Measurements from ENCODE around the gene REV3L.
"Not testable (repeated sequence)": the region's sequence is repeated elsewhere in the genome, so short reads cannot be mapped to it uniquely, and the experiment has no call there.

The REV3L gene

DNA sequence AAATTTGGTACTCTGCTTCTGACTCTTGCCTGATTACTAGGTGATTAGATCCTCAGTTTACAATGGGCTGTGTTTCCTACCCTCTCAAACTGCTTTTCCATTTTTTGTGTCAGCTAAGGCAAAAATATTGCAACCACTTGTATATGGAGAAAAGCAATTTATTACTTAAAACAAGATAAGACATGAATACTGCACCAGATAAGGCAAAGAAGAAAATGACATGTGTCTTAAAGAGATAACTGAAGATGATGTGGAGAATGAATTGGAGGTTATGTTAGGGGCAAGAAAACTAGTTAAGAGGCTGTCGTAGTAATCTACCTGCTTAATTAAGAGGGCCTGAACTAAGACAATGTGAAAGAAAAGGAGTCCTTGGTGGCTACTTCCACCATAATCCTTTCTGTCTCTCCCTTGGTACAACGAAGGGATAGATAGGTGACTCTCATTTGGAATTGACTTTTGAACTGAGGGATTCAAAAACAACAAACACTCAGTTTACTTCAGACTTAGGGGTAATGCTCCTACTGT lies 16.3 kb upstream of the REV3L start:
- no peak for DNase-seq (ENCODE audit: low read depth, low spot score)

DNA sequence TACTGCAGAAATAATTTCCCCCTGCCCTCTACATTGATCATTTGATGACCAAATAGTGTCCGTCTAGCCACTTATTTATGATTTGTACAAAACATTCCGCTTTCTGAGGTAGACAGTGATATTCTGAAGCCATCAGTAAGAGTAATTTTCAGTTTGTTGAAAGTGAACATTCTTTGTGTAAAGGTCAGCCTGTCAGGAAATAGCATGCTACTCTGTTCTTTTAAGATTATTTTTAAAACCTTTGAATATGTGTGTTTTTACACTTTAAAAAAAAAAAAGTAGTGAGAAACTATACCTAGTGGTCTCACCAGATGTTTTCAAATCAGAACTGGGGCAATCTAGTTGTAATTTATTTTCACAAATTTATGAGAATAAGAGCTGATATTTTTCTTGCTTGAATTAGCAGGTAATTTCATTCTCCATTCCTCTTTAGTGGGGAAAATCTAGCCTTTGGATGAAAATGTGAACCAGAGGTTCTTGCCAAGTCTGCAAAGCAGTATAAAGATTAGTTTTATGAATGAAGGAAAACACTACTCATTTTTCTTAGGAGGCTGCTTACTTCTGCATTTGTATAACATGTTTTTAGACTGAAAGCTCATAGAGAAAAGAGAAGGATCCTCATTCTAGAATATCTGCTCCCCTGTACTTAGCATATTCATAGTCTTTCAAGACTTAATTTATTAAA lies 12.1 kb upstream of the REV3L start:
- no peak for DNase-seq (ENCODE audit: low read depth, low spot score)

DNA sequence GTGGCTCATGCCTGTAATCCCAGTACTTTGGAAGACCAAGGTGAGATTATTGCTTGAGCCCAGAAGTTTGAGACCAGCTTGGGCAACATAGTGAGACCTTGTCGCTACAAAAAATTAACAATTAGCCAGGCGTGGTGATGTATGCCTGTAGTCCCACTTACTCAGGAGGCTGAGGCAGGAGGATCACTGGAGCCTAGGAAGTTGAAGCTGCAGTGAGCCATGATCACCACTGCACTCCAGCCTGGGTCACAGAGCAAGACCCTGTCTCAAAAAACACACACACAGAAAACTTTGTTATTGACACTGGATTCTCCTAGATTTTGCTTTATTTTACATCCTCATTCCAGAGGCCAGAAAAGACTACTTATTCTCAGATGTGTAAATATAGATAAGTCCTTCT lies 9.5 kb upstream of the REV3L start:
- DNase-seq (ENCODE audit: low read depth, low spot score), result no peak

DNA sequence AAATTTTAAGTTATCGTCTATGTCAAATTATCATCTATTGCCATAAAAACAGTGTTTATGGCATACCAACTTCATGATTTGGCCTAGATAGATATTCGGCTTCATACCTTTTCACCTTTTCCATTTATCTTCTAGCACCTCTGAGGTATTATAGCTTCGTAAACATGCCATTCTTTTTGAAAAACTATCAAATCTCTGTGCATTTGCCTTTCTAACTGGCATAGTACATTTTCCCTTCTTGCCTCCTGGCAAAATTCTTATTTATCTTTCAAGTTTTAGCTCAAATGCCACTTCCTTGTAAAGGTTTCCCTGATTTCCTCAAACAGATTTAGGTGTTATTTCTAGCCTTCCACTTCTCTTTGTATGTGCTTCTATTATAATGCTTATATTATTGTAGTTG lies 7.0 kb upstream of the REV3L start:
- no peak for DNase-seq (ENCODE audit: low read depth, low spot score)

DNA sequence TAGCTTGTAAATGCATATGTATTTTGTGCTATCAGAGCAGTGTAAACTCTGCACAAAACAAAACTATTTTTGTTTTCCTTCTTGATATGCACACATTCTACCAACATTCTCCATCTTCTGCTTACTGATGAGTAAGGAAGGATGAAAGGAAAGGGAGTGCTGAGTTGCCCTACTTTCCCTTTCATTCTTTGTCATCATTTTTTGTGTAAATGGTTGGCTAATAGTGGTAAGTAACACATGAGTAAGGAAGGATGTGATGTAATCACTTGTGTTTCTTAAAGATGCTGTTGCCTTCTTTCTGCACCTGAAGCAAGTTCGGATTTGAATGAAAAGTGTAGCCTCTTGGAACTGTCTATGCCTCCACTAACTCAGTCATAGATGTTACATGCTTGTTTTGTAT lies 4.6 kb upstream of the REV3L start:
- peak; percentile 40 for DNase-seq (ENCODE audit: low read depth, low spot score)

DNA sequence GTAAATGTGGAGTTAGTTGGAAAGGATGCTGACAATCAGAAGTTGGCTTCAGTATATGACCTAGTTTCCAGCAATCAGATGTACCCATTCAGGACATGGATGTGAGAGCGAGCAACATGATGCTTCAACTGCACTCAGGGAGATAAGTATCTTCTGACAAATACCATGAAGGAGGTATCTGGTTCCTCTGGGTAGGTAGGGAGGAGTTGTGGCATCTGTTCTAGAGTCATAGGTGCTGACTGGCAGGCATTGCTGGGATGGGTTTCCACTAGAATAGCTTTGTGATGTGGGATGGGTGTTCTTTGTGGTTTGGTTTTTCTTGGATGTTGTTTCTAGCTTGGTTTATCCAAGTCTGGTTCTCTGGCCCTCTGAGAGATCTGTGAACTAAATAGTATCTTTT lies 3.9 kb upstream of the REV3L start:
- peak; percentile 69 for DNase-seq (ENCODE audit: low read depth, low spot score)

DNA sequence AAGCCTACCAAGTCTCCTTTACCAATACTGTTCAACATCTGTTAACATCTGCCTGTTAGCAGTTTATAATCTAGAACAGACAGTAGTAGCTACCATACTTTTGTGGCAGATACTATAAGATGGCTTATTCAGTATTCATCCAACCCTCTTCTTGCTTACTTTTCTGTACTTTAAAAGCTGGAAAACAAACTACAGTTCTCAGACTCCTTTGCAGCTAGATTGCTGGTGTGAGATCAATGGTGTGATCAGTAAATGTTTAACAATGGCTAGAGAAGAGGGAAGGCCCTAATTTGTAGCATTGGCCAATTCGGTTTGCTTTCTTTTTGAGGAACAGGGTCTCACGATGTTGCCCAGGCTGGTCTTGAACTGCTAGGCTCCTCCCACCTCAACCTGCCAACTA lies 3.5 kb upstream of the REV3L start:
- no peak for DNase-seq (ENCODE audit: low read depth, low spot score)

DNA sequence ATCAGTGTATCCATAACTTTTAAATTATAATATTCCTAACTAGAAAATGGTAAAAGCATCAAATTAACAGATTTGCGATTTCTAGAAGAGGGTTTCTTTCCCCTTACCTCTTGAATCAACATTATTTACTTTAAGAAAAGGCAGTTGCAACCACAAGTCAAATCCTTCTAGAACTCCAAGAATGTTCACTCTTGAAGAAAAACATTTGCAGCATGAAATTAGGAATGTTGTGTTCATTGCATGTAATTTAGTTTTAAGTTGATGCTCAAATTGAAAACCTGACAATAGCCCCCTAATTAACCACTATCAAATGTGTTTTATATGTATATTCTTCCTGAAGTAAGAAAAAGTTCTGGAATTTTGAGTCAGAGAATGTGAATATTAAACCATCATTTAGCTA lies 2.3 kb upstream of the REV3L start:
- DNase-seq (ENCODE audit: low read depth, low spot score), result peak; percentile 48

DNA sequence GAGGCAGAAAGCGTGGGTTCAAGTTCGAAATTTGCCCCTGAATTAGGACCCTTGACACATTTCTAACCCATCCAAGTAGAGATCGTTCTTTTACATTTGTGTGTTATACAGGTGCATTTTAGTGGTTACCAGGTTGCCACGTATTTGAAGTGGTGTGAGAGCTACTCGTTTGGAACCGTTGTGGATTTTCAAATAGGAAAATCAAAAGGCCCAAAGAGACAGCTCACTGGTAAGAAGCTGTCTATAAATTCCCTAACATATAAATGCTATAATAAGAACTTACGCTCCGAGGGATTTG lies 1.6 kb upstream of the REV3L start:
- DNase-seq (ENCODE audit: low read depth, low spot score), result peak; percentile 35

DNA sequence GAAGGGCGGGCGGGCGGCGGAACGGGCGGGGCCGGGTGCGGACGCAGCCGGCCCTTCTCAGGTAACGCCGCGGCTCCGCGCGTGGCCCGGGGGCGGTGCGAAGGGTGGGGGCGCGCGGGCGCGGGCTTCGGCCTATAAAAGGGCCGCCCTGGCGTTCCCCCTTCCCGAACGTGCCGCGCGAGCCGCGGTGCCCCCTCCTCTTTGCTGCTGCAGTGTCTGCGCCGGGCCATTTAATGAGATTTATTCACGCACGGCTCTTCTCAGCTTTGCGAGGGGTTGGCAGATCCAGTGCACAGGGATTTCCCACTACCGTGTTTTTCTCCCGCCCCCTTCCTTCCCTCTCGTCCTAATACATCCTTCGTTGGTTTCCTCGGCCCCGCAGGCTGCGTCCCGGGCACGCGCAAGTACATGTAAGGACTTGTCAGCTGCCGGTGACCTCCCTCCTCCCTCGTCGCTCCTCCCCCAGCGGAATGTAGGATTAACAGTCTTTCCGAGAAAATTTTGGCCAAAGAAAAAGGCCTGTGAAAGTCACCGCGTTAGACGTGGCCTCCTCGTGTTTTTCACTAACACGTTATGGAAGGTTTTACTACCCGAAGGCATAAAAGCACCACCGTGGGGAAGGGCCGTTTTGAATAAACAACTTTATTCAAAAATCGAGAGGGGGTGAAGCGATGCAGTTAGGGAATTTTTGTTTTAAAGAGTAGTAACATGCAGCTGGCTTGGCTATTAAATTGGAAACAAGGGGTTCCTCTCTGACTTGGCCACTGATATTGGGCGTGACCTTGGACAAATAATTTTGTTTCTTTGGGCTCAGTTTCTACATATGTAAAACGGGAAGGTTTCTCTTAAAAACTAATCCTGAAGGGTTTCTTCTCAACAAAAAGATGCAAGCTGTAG lies 966 bp upstream of the REV3L start:
- DNase-seq (ENCODE audit: low read depth, low spot score), result peak; percentile 98

DNA sequence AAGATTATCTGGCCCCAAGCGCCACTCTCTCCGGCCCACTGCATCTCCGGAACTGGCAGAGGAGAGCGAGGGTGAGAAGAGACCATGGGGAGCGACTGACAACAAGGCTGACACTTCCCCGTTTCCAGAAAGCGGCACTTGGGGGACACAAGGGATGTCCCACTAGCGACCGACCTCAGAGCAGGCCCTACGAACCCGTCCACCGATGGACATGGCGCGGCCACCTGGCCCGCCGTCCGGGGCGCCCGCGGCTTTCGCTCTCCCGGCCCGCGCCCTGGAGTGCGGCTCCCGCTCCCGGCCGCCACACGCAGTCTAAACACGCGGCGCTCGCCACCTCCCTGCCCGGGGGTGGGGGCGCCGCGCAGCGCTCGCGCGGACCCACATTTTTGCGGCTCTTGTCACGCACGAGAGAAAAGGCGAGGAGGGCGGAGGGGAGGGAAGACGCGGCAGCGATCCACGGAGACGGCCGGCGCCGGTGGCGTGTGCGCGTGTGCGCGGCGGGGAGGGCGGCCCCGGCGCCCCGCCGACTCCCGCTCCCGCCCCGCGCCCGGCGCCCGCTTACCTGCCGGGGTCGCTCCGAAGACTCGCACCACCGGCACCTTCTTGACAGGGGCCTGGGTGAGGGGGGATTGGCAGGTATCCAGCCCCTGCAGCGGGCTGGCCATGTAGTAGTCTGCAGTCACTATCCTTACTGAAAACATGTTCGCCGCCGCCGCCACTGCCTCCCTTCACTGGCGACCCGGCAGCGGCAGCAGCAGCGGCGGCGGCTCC lies 645 bp downstream of the REV3L start:
- DNase-seq (ENCODE audit: low read depth, low spot score), result peak; percentile 72

DNA sequence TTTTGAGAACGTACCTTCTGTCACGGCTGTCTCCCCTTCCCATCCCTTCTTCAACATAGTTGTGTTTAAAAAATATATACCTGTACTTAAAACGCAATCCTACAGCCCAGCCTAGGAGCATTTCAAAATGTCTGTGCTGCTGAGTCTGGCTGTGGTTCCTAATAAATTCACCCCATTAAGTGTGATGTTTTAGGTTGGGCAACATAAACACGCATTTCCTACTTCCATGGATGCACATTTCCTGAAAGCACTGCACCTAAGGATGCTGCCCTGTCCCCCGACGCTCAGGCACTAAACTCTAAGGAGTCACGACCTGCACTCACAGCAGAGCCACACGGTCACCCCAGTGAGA lies 1.2 kb downstream of the REV3L start:
- DNase-seq (ENCODE audit: low read depth, low spot score), result no peak

DNA sequence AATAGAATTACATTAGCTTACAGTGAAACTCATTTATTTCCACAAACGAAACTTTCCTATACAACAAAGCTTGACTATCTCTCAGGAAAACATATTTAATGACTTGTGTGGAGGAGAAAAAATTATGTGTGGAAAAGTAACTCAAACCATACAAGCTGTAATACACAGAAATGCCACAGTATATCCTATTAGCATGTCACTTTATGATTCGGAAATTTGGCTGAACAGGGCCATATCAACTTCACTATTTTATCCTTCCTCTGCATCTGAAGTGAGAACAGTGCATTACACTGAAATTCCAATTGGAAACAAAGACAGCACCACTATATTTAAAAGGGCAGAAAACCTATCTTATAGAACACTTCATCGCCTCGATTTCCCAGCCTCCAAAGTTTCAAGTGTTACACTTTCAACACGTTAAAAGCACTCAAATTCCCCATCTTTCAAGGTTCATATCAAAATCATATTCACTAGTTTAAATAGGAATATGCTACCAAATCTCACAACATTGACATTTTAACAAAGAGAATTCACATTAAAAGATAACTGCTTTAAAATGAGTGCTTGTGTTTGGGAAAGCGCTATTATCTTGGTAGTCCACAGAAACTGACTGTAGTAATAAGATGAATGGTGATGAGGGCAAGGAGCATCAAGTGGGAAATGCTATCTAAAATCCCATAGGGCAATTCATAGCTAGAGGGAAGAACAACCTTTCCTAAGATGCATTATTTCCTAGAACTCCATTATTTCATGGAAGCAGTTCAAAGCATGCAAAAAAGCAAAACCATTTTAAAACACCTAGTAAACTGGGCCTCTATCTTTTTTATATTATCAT lies 1.8 kb downstream of the REV3L start:
- DNase-seq (ENCODE audit: low read depth, low spot score), result peak; percentile 31

DNA sequence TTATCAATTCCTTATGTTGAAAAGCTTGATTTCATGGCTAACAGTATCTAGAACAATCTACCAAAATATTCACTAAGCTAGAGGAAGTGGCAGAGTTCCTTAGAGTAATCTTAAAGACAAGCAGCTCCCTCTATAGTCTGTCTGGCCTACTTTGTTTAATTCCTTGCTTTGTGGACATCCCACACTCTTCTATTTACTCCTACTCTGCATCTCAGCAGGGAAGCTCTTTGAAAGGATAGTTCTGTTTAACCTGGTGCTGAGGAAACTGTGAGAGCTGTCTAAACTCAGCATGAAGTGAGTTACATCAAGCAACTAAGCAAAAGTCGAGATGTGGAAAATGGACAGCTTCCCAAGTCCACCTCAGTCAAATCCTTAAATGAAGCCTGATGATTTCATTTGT lies 4.3 kb downstream of the REV3L start:
- peak; percentile 64 for DNase-seq (ENCODE audit: low read depth, low spot score)

DNA sequence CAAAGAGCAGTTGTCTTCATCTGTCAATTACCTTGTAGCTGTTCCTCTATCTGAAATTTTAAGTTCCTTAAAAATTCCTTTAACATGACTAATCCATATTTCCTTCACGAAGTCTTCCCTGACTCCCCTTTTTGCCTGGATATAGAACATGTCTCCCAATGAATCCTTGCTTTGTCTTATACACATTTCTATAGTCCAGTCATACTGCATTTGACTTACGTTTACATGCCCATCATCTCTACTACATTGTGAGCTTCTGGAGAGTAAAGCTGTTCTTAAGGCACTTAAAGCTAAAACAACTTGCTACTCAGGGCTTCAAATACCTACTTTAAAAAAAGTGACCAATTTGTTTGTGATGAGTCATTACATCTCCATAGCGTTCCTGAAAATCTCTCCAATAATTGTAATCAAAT lies 4.9 kb downstream of the REV3L start:
- peak; percentile 50 for DNase-seq (ENCODE audit: low read depth, low spot score)

DNA sequence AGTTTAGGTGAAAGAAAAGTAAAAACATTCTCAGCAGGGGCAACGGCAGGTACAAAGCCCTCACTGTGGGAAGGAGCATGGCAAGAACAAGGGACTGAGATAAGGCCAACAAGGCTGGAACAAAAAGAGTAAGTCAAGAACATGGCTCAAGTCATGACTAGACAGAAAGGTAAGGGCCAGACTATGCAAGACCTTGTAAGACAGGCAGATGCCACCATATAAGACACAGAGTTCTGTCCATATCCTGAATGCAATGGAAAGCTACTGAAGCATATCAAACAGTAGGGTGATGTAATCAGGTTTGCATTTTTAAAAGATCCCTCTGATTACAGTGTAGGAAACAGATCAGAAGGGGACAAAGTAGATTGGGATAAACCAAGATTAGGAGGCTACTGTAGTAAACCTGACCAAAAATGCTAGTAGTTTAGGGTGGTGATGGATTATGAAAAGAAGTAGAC lies 5.5 kb downstream of the REV3L start:
- DNase-seq (ENCODE audit: low read depth, low spot score), result peak; percentile 37

DNA sequence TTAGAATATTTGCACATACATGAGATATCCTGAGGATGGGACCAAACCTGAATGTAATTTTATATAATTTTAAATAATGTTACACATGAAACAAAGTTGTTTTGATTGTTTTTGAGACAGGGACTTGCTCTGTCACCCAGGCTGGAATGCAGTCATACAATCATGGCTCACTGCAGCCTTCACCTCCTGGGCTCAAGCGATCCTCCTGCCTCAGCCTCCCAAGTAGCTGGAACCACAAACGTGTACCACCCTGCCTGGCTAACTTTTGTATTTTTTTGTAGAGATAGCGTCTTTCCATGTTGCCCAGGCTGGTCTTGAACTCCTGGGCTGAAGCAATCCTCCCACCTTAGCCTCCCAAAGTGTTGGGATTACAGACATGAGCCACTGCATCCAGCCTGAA lies 7.0 kb downstream of the REV3L start:
- DNase-seq (ENCODE audit: low read depth, low spot score), result not testable (repeated sequence)

DNA sequence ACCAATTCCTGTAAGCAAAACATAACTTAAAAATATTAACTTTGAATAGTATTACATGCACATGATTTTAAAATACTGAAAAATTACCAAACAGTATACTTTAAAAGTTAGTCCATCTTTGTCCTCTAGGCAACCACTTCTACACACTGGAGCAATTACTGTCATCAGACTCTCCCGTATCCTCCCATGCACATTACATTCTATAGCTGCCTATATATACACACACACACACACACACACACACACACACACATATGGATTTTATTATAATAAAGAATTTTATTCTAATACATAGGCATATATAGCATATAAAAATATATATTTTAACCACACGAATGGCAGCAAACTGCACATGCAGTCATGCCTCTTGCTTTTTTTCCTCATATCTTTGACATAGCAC lies 8.2 kb downstream of the REV3L start:
- DNase-seq (ENCODE audit: low read depth, low spot score), result no peak

DNA sequence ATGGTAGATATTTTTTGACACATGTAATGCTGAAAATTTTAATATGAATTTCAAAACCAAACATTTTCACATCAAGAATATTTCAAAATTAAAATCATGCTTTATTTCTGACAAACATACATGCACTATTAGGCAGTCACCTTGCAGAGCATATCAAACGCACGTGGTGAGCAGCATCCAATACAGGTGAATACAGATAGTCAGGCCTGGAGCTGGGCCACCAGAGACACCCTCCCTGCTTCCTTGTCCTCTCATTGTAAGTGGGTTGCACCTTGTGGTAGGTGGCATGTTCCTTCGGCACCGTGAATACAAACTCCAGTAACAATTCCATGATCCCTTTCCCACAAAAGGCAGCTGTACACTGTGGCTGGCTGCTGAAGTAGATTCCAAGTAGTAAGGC lies 8.9 kb downstream of the REV3L start:
- DNase-seq (ENCODE audit: low read depth, low spot score), result no peak

DNA sequence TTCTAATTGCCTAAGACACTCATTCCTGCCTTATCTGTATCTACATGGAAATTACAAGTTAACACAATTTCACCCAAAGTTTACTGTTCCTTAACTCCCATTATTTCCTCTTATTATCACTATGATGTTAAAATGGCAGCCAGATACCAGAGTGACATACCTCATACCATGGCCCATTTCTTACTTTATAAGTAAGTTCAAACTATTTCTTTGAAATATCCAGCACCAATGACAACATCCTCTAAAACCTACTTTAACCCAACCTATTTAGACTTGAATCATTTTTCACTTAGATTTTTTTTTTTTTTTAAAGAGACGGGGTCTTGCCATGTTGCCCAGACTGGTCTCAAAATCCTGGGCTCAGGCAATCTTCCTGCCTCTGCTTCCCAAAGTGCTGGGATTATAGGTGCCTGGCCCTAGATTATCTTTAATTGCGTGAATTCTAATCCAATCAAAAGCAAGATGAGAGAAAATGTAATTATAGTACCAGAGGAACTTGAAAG lies 10.0 kb downstream of the REV3L start:
- DNase-seq (ENCODE audit: low read depth, low spot score), result no peak

DNA sequence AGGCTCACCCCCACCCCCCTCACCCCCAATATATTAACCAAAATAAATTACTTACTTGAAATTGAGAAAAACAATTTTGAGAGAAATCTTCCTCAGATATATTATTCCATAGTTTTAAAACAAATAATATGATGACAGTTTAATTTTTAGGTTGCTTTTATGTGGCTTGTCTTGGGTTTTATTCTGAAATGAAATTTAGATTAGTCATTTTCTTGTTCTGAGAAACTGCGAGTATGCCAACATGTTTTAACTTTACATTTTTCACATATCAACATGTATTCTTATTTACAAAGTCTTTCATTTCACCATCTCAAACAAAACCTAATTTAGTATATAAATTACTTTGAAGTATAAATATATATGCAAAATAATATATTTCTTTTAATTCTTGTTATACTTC lies 11.1 kb downstream of the REV3L start:
- no peak for DNase-seq (ENCODE audit: low read depth, low spot score)
